RWPE1 (cell line): ENCODE measurements around the gene ARHGEF19.
A peak's percentile ranks its signal among the peaks of the same experiment; 100 is the strongest.

ENCODE experiments used
- CTCF ChIA-PET: fragments of 350-600 bp; sonication (Branson Sonifier 250); formaldehyde crosslinking; extraction: SDS; loops from one replicate; lab custom pipeline; 2021; lab: Yijun Ruan, JAX
- POLR2A ChIA-PET: fragments of 400-600 bp; formaldehyde crosslinking; extraction: SDS; loops from one replicate; lab custom pipeline; 2020; ENCODE audit warnings: antibody characterized with exemption; ENCODE audit not compliant: low non-redundant PET; lab: Yijun Ruan, JAX
- DNase-seq: peaks from one replicate; pipeline ENCODE4 v3.0.0; 2012; ENCODE audit warnings: low spot score
- H3K27ac ChIP-seq: fragments of 450-650 bp; 2 replicates; pipeline ENCODE4 v1.5.1; 2017
- CTCF ChIP-seq: fragments of 450-650 bp; conservative IDR thresholded peaks from 2 replicates; pipeline ENCODE4 v1.5.1; 2017; ENCODE audit warnings: low read depth, mild to moderate bottlenecking

ARHGEF19 gene

GRCh38 chr1:16173447-16174260 is 38.8 kb downstream of the ARHGEF19 start:
- ChIA-PET POLR2A (interaction anchor here (0.9 kb wide), 1 partner anchor 11 kb away, joined by 3 read pairs; no protein-coding TSS in a partner anchor), CTCF (interaction anchor here (1.3 kb wide), 1 partner anchor 17 kb away, joined by 3 read pairs; the partner anchor contains the start of gene EPHA2)
- TF ChIP-seq CTCF: no peak
- peak; percentile 92 for DNase-seq
- peak overlapping the region; percentile 98 for H3K27ac ChIP-seq

GRCh38 chr1:16172964-16173446 is 39.4 kb downstream of the ARHGEF19 start:
- peak overlapping the region; percentile 98 for H3K27ac ChIP-seq
- no peak for TF ChIP-seq CTCF
- ChIA-PET CTCF (interaction anchor here (0.7 to 1.3 kb wide), 2 partner anchors 15 to 17 kb away, joined by 3 read pairs; partner anchors contain the start of gene EPHA2), POLR2A (interaction anchor here (0.9 kb wide), 1 partner anchor 12 kb away, joined by 3 read pairs; no protein-coding TSS in a partner anchor)
- no peak for DNase-seq

- CTCF ChIA-PET: interaction anchor here (0.7 to 1.3 kb wide), 2 partner anchors 15 to 16 kb away, joined by 3 read pairs; partner anchors contain the start of gene EPHA2
- H3K27ac ChIP-seq: peak overlapping the region; percentile 98
- no peak for DNase-seq
- POLR2A ChIA-PET: no interaction called here
- no peak for TF ChIP-seq CTCF
Observed at GRCh38 chr1:16172218-16172830, 40.1 kb downstream of the ARHGEF19 start.

GRCh38 chr1:16171314-16172151 is 40.9 kb downstream of the ARHGEF19 start:
- H3K27ac ChIP-seq: peak overlapping the region; percentile 98
- POLR2A ChIA-PET: interaction anchor here (0.7 kb wide), 1 partner anchor 22 kb away, joined by 5 read pairs; no protein-coding TSS in a partner anchor
- CTCF ChIA-PET: interaction anchor here (0.6 to 0.7 kb wide), 2 partner anchors 76 to 89 kb away, joined by 4 to 5 read pairs; no protein-coding TSS in a partner anchor
- no peak for DNase-seq
- TF ChIP-seq CTCF: no peak

GRCh38 chr1:16170283-16170673 is 42.2 kb downstream of the ARHGEF19 start:
- no peak for DNase-seq
- peak overlapping the region; percentile 98; the same call in 1 of the 2 replicates for H3K27ac ChIP-seq
- ChIA-PET CTCF (no interaction called here), POLR2A (no interaction called here)
- TF ChIP-seq CTCF: no peak
